Calu3 (cell line): ENCODE results near the gene RANBP17. TPM values are rescaled to one million over a fixed set of nuclear protein-coding genes. Genes with fewer than 3 reads are reported as not detected.

Experiments
- BruUV-seq: library from RNA; stranded (reverse); fragments of 400-500 nt; replicated peaks from 2 replicates; lab custom pipeline; 2021; lab: Mats Ljungman, UMichigan
- CTCF ChIA-PET: fragments of 300-600 bp; sonication (Branson Sonifier 250); formaldehyde crosslinking; loops from one replicate; lab custom pipeline; 2022; ENCODE audit warnings: antibody characterized with exemption; lab: Charles Lee
- DNase-seq: peaks from one replicate; pipeline ENCODE4 v3.0.0; 2022
- H3K27ac Mint-ChIP-seq: one replicate; pipeline ENCODE4 v1.8.0; 2022; ENCODE audit warnings: mixed read lengths; ENCODE audit not compliant: unreplicated experiment
- H3K27me3 Mint-ChIP-seq: one replicate; pipeline ENCODE4 v1.8.0; 2022; ENCODE audit warnings: mixed read lengths; ENCODE audit not compliant: unreplicated experiment
- H3K36me3 Mint-ChIP-seq: one replicate; pipeline ENCODE4 v1.8.0; 2022; ENCODE audit warnings: mild to moderate bottlenecking, moderate library complexity, mixed read lengths; ENCODE audit not compliant: insufficient read depth, unreplicated experiment
- H3K4me1 Mint-ChIP-seq: one replicate; pipeline ENCODE4 v1.8.0; 2022; ENCODE audit warnings: mild to moderate bottlenecking, low read depth, mixed read lengths; ENCODE audit not compliant: unreplicated experiment
- H3K4me3 Mint-ChIP-seq: one replicate; pipeline ENCODE4 v1.8.0; 2022; ENCODE audit warnings: mild to moderate bottlenecking, low read depth, moderate library complexity, mixed read lengths; ENCODE audit not compliant: unreplicated experiment
- H3K9me3 Mint-ChIP-seq: one replicate; pipeline ENCODE4 v1.8.0; 2022; ENCODE audit warnings: low read depth, mixed read lengths; ENCODE audit not compliant: unreplicated experiment
- CTCF ChIP-seq: fragments of 200-600 bp; IDR thresholded peaks from one replicate; pipeline ENCODE4 v1.8.0; 2022; ENCODE audit warnings: antibody characterized with exemption; ENCODE audit not compliant: unreplicated experiment
- intact Hi-C: fragments of 100-400 bp; cut with micrococcal nuclease; formaldehyde crosslinking; loops from one replicate; pipeline ENCODE4 v1.10.0; 2022; ENCODE audit not compliant: unreplicated experiment
- total RNA-seq: library from RNA; stranded (reverse); gene quantifications from 2 replicates; pipeline ENCODE4 v1.2.3, GENCODE V29; 2022

The RANBP17 gene
- total RNA-seq, 1 experiment from 2014 or later: 117 TPM

GRCh38 chr5:171246231-171246630 is 384.4 kb downstream of the RANBP17 start:
- no peak overlapping the region for H3K27ac Mint-ChIP-seq
- no peak for DNase-seq
- no TSS peak for BruUV-seq
- CTCF ChIA-PET: no interaction called here
- no peak for TF ChIP-seq CTCF
- peaks cover 11% of the 10 kb centered on the region for H3K36me3 Mint-ChIP-seq
- H3K4me1 Mint-ChIP-seq: no peaks in the 10 kb centered on the region
- H3K9me3 Mint-ChIP-seq: peaks cover 3% of the 10 kb centered on the region
- intact Hi-C loops: no loop called here
- H3K4me3 Mint-ChIP-seq: no peak overlapping the region
- H3K27me3 Mint-ChIP-seq: no peaks in the 10 kb centered on the region

DNA sequence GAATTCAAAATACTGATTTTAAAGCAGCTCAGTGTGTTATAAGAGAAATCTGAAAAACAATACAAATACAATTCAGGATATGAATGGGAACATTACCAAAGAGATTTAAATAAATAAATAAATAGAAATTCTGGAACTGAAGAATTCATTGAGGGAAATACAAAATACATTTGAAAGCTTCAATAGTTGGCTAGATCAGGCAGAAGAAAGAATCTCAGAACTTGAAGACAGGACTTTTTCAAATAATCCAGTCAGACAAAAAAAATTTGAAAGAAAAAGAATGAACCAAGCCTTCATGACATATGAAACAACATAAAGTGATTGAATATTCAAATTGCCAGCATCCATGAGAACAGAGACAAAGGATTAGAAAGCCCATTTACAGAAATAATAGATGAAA is 387.6 kb downstream of the RANBP17 start:
- H3K4me1 Mint-ChIP-seq: no peaks in the 10 kb centered on the region
- intact Hi-C loops: no loop called here
- H3K27ac Mint-ChIP-seq: no peak overlapping the region
- peaks cover 11% of the 10 kb centered on the region for H3K36me3 Mint-ChIP-seq
- BruUV-seq: no TSS peak
- DNase-seq: no peak
- TF ChIP-seq CTCF: no peak
- CTCF ChIA-PET: no interaction called here
- peaks cover 3% of the 10 kb centered on the region for H3K9me3 Mint-ChIP-seq
- H3K27me3 Mint-ChIP-seq: no peaks in the 10 kb centered on the region
- no peak overlapping the region for H3K4me3 Mint-ChIP-seq

DNA sequence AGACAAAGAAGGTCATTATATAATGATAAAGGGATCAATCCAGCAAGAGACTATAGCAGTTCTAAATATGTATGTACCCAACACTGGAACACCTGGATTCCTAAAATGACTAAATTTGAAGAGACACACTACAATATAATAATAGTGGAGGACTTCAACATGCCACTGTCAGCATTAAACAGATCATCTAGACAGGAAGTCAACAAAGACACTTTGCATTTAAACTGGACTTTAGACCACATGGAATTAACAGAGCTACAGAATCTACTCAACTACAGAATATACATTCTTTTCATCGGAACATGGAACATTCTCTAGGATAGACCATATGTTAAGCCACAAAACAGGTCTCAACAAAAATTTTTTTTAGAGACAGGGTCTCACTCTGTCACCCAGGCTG is 388.9 kb downstream of the RANBP17 start:
- no peak overlapping the region for H3K4me3 Mint-ChIP-seq
- no TSS peak for BruUV-seq
- intact Hi-C loops: no loop called here
- CTCF ChIA-PET: no interaction called here
- no peak overlapping the region for H3K27ac Mint-ChIP-seq
- no peak for TF ChIP-seq CTCF
- no peaks in the 10 kb centered on the region for H3K4me1 Mint-ChIP-seq
- peaks cover 3% of the 10 kb centered on the region for H3K9me3 Mint-ChIP-seq
- no peaks in the 10 kb centered on the region for H3K27me3 Mint-ChIP-seq
- no peak for DNase-seq
- peaks cover 11% of the 10 kb centered on the region for H3K36me3 Mint-ChIP-seq

DNA sequence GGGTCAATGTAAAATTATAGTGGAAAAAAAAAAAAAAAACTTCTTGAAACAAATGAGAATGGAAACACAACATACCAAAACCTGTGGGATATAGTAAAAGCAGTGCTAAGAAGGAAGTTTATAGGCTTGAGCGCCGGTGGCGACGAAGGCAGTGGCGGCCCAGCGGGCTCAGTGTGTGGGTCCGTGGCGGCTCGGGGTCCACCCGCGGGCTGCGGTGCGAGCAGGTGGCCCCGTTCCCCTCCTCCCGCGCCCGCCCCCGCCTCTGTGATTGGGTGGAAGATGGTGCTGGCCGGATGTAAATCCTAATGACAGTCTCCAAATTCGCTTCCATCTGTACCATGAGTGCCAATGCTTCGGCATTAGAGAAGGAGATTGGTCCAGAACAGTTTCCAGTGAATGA is 389.7 kb downstream of the RANBP17 start:
- no TSS peak for BruUV-seq
- TF ChIP-seq CTCF: no peak
- no peaks in the 10 kb centered on the region for H3K4me1 Mint-ChIP-seq
- no peak overlapping the region for H3K27ac Mint-ChIP-seq
- intact Hi-C loops: no loop called here
- H3K4me3 Mint-ChIP-seq: no peak overlapping the region
- DNase-seq: no peak
- H3K27me3 Mint-ChIP-seq: no peaks in the 10 kb centered on the region
- H3K36me3 Mint-ChIP-seq: peaks cover 11% of the 10 kb centered on the region
- CTCF ChIA-PET: no interaction called here
- H3K9me3 Mint-ChIP-seq: peaks cover 3% of the 10 kb centered on the region

GRCh38 chr5:171252674-171253073 is 390.9 kb downstream of the RANBP17 start:
- Mint-ChIP-seq H3K27ac (no peak overlapping the region), H3K36me3 (peaks cover 9% of the 10 kb centered on the region), H3K4me1 (no peaks in the 10 kb centered on the region), H3K9me3 (peaks cover 3% of the 10 kb centered on the region), H3K27me3 (no peaks in the 10 kb centered on the region), H3K4me3 (no peak overlapping the region)
- no peak for TF ChIP-seq CTCF
- intact Hi-C loops: no loop called here
- CTCF ChIA-PET: no interaction called here
- DNase-seq: no peak
- no TSS peak for BruUV-seq
